Measurements from ENCODE around the gene PSMD1.

PSMD1 gene

GRCh38 chr2:231046916-231047273, 9.8 kb upstream of the PSMD1 start:
- peaks cover 2% of the 10 kb centered on the region for H3K4me1 ChIP-seq (ENCODE audit: control insufficient read depth, low read length)
- H3K9me3 ChIP-seq (ENCODE audit: control insufficient read depth, insufficient read depth, low read length), result no peaks in the 10 kb centered on the region
- no peak overlapping the region for H3K4me3 ChIP-seq (ENCODE audit: low read length)
- no peak overlapping the region for H3K4me2 ChIP-seq (ENCODE audit: low read length)
- H3K9me2 ChIP-seq (replicated peaks; ENCODE audit: control insufficient read depth, low read length), result no peaks in the 10 kb centered on the region
- no peaks in the 10 kb centered on the region for H4K20me1 ChIP-seq (ENCODE audit: control insufficient read depth, insufficient read depth, low read depth, low read length)
- H3K27ac ChIP-seq (ENCODE audit: low read depth, low read length), result no peak overlapping the region
- no peak for TF ChIP-seq CTCF (IDR thresholded peaks at IDR 0.05; ENCODE audit: low read depth, low read length, poor library complexity, severe bottlenecking)
- no peak for TF ChIP-seq EZH2phosphoT487 (IDR thresholded peaks at IDR 0.05; ENCODE audit: borderline replicate concordance, low read length)
- no peaks in the 10 kb centered on the region for H3K79me2 ChIP-seq (ENCODE audit: control insufficient read depth, low read length)
- no peaks in the 10 kb centered on the region for H3F3A ChIP-seq (ENCODE audit: control insufficient read depth, insufficient read depth)
- no peaks in the 10 kb centered on the region for H3K36me3 ChIP-seq (ENCODE audit: control insufficient read depth, low read length)
- peaks cover 34% of the 10 kb centered on the region for H3K27me3 ChIP-seq (ENCODE audit: control insufficient read depth, low read length)

GRCh38 chr2:231047274-231047922, 9.3 kb upstream of the PSMD1 start:
- Histone ChIP-seq H3K27me3 (ENCODE audit: control insufficient read depth, low read length) (peaks cover 39% of the 10 kb centered on the region), H3K4me1 (ENCODE audit: control insufficient read depth, low read length) (peaks cover 7% of the 10 kb centered on the region), H4K20me1 (ENCODE audit: control insufficient read depth, insufficient read depth, low read depth, low read length) (no peaks in the 10 kb centered on the region), H3F3A (ENCODE audit: control insufficient read depth, insufficient read depth) (no peaks in the 10 kb centered on the region), H3K9me3 (ENCODE audit: control insufficient read depth, insufficient read depth, low read length) (no peaks in the 10 kb centered on the region), H3K27ac (ENCODE audit: low read depth, low read length) (no peak overlapping the region), H3K36me3 (ENCODE audit: control insufficient read depth, low read length) (no peaks in the 10 kb centered on the region), H3K79me2 (ENCODE audit: control insufficient read depth, low read length) (no peaks in the 10 kb centered on the region), H3K9me2 (replicated peaks; ENCODE audit: control insufficient read depth, low read length) (no peaks in the 10 kb centered on the region), H3K4me2 (ENCODE audit: low read length) (no peak overlapping the region), H3K4me3 (ENCODE audit: low read length) (no peak overlapping the region)
- TF ChIP-seq EZH2phosphoT487 (IDR thresholded peaks at IDR 0.05; ENCODE audit: borderline replicate concordance, low read length), result no peak
- TF ChIP-seq CTCF (IDR thresholded peaks at IDR 0.05; ENCODE audit: low read depth, low read length, poor library complexity, severe bottlenecking), result no peak

GRCh38 chr2:231047923-231048915, 8.4 kb upstream of the PSMD1 start:
- peaks cover 41% of the 10 kb centered on the region for H3K27me3 ChIP-seq (ENCODE audit: control insufficient read depth, low read length)
- no peaks in the 10 kb centered on the region for H4K20me1 ChIP-seq (ENCODE audit: control insufficient read depth, insufficient read depth, low read depth, low read length)
- no peak overlapping the region for H3K4me3 ChIP-seq (ENCODE audit: low read length)
- H3K9me3 ChIP-seq (ENCODE audit: control insufficient read depth, insufficient read depth, low read length), result no peaks in the 10 kb centered on the region
- H3K79me2 ChIP-seq (ENCODE audit: control insufficient read depth, low read length), result no peaks in the 10 kb centered on the region
- peaks cover 14% of the 10 kb centered on the region for H3K4me1 ChIP-seq (ENCODE audit: control insufficient read depth, low read length)
- TF ChIP-seq EZH2phosphoT487 (IDR thresholded peaks at IDR 0.05; ENCODE audit: borderline replicate concordance, low read length) (no peak), CTCF (IDR thresholded peaks at IDR 0.05; ENCODE audit: low read depth, low read length, poor library complexity, severe bottlenecking) (no peak)
- H3K9me2 ChIP-seq (replicated peaks; ENCODE audit: control insufficient read depth, low read length), result no peaks in the 10 kb centered on the region
- H3K4me2 ChIP-seq (ENCODE audit: low read length), result no peak overlapping the region
- no peak overlapping the region for H3K27ac ChIP-seq (ENCODE audit: low read depth, low read length)
- H3F3A ChIP-seq (ENCODE audit: control insufficient read depth, insufficient read depth), result no peaks in the 10 kb centered on the region
- no peaks in the 10 kb centered on the region for H3K36me3 ChIP-seq (ENCODE audit: control insufficient read depth, low read length)
